A549 (cell line): Measurements from ENCODE around the gene DHRS12.

Experiments used
- POLR2A ChIP-seq: IDR thresholded peaks from 2 replicates; pipeline ENCODE4 v1.6.1; 2012; ENCODE audit warnings: mild to moderate bottlenecking, low read length
- RAD21 ChIP-seq, 2 experiments: fragments of >200 bp in 1 of 2; sonication (Bioruptor Twin) in 1 of 2; formaldehyde crosslinking in 1 of 2; IDR thresholded peaks in 1 of 2; conservative IDR thresholded peaks in 1 of 2; 2 replicates in 1 of 2; 3 replicates in 1 of 2; pipeline ENCODE4 v1.6.1; 2012 to 2018; ENCODE audit warnings: inconsistent platforms in 1 of 2
- TF ChIP-seq, protein P1 (sequence below): fragments of >200 bp; sonication (Bioruptor Twin); formaldehyde crosslinking; IDR thresholded peaks from 3 replicates; pipeline ENCODE4 v1.5.1; 2016

DNA sequence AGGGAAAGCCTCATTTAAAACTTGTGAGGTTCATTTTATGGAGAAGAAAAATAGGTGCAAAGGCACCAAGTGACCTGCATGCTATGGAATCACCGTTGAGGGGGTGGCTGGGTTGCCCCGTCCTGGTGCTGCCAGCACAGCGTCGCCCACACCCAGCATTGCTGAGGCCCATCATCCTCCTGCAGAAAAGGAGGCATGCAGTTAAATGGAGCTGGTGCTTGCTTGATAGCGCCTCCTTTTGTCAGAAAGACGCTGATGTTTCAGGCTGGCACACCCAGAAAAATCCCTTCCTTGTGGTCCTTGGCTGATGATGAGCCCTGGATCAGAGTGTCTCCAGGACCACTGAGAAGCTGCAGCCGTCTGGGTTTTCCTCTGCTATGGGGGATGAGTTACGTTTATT is 36.9 kb downstream of the DHRS12 start:
- TF ChIP-seq, protein P1, sequence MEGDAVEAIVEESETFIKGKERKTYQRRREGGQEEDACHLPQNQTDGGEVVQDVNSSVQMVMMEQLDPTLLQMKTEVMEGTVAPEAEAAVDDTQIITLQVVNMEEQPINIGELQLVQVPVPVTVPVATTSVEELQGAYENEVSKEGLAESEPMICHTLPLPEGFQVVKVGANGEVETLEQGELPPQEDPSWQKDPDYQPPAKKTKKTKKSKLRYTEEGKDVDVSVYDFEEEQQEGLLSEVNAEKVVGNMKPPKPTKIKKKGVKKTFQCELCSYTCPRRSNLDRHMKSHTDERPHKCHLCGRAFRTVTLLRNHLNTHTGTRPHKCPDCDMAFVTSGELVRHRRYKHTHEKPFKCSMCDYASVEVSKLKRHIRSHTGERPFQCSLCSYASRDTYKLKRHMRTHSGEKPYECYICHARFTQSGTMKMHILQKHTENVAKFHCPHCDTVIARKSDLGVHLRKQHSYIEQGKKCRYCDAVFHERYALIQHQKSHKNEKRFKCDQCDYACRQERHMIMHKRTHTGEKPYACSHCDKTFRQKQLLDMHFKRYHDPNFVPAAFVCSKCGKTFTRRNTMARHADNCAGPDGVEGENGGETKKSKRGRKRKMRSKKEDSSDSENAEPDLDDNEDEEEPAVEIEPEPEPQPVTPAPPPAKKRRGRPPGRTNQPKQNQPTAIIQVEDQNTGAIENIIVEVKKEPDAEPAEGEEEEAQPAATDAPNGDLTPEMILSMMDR: no peak
- TF ChIP-seq POLR2A (no peak), RAD21 (conservative IDR thresholded peaks at IDR 0.05 in 1 of 2, IDR thresholded peaks at IDR 0.05 in 1 of 2) (0 out of 5 replicates have a peak, but pooled peaks of 1 of the 2 experiments have one; percentile 9)
